ENCODE results near the gene KLF11.
A peak's percentile ranks its signal among the peaks of the same experiment; 100 is the strongest.

The KLF11 gene
- long read RNA-seq, full-length matches to known transcripts: 30 of 40 reads
- long read RNA-seq, partial matches to known transcripts: 10 of 40 reads
- long read RNA-seq, other reads (novel, unspliced or antisense): 0 of 40 reads

- Histone ChIP-seq H3K27ac (replicated peaks) (no peak within 1 kb of the TSS), H3K4me3 (replicated peaks; ENCODE audit: insufficient read depth, low read length) (peak within 1 kb of the TSS; percentile 33), H3K27me3 (ENCODE audit: insufficient read depth, poor library complexity, severe bottlenecking) (peaks cover 3% of the 10 kb centered on the region)
- TF ChIP-seq GABPA (IDR thresholded peaks at IDR 0.05; ENCODE audit: low read depth): no peak
- no peak for TF ChIP-seq SPI1 (IDR thresholded peaks at IDR 0.05; ENCODE audit: borderline replicate concordance, low read depth)
- no peak for TF ChIP-seq POLR2AphosphoS5 (IDR thresholded peaks at IDR 0.05; ENCODE audit: low read depth)
- TF ChIP-seq CTCF (IDR thresholded peaks at IDR 0.05; ENCODE audit: insufficient read depth, low read length): no peak
- TF ChIP-seq REST (IDR thresholded peaks at IDR 0.05; ENCODE audit: insufficient replicate concordance, low read depth): no peak
- peak; percentile 44 to 51 for DNase-seq (ENCODE audit: low read depth in 1 of 2, low spot score in 1 of 2)
Observed at GRCh38 chr2:10043256-10043905, at the start of gene KLF11. Gene KLF11 (plus strand): TSS chr2:10043550. CDS start chr2:10043717, 167 bp downstream.

- TF ChIP-seq POLR2AphosphoS5 (IDR thresholded peaks at IDR 0.05; ENCODE audit: low read depth) (no peak), CTCF (IDR thresholded peaks at IDR 0.05; ENCODE audit: insufficient read depth, low read length) (no peak), REST (IDR thresholded peaks at IDR 0.05; ENCODE audit: insufficient replicate concordance, low read depth) (no peak), SPI1 (IDR thresholded peaks at IDR 0.05; ENCODE audit: borderline replicate concordance, low read depth) (no peak), GABPA (IDR thresholded peaks at IDR 0.05; ENCODE audit: low read depth) (no peak)
- no peak for DNase-seq (ENCODE audit: low read depth in 1 of 2, low spot score in 1 of 2)
Observed at GRCh38 chr2:9994462-9994861, 48.9 kb upstream of the KLF11 start.

GRCh38 chr2:9995059-9995458, 48.3 kb upstream of the KLF11 start:
- no peak for TF ChIP-seq POLR2AphosphoS5 (IDR thresholded peaks at IDR 0.05; ENCODE audit: low read depth)
- Histone ChIP-seq H3K4me3 (replicated peaks; ENCODE audit: insufficient read depth, low read length) (no peak overlapping the region), H3K27ac (replicated peaks) (no peak overlapping the region), H3K27me3 (ENCODE audit: insufficient read depth, poor library complexity, severe bottlenecking) (no peaks in the 10 kb centered on the region)
- DNase-seq (ENCODE audit: low read depth in 1 of 2, low spot score in 1 of 2): no peak

More at GRCh38 chr2:9994462-9994861, 48.9 kb upstream of the KLF11 start:
- no peak overlapping the region for H3K4me3 ChIP-seq (replicated peaks; ENCODE audit: insufficient read depth, low read length)
- no peaks in the 10 kb centered on the region for H3K27me3 ChIP-seq (ENCODE audit: insufficient read depth, poor library complexity, severe bottlenecking)
- no peak overlapping the region for H3K27ac ChIP-seq (replicated peaks)

GRCh38 chr2:9996321-9996720, 47.0 kb upstream of the KLF11 start:
- Histone ChIP-seq H3K4me3 (replicated peaks; ENCODE audit: insufficient read depth, low read length) (no peak overlapping the region), H3K27ac (replicated peaks) (no peak overlapping the region), H3K27me3 (ENCODE audit: insufficient read depth, poor library complexity, severe bottlenecking) (no peaks in the 10 kb centered on the region)
- no peak for TF ChIP-seq SPI1 (IDR thresholded peaks at IDR 0.05; ENCODE audit: borderline replicate concordance, low read depth)
- DNase-seq (ENCODE audit: low read depth in 1 of 2, low spot score in 1 of 2): no peak

GRCh38 chr2:9997936-9998335, 45.4 kb upstream of the KLF11 start:
- no peak overlapping the region for H3K27ac ChIP-seq (replicated peaks)
- H3K4me3 ChIP-seq (replicated peaks; ENCODE audit: insufficient read depth, low read length): no peak overlapping the region
- TF ChIP-seq REST (IDR thresholded peaks at IDR 0.05; ENCODE audit: insufficient replicate concordance, low read depth) (no peak), GABPA (IDR thresholded peaks at IDR 0.05; ENCODE audit: low read depth) (no peak), POLR2AphosphoS5 (IDR thresholded peaks at IDR 0.05; ENCODE audit: low read depth) (no peak), SPI1 (IDR thresholded peaks at IDR 0.05; ENCODE audit: borderline replicate concordance, low read depth) (no peak), CTCF (IDR thresholded peaks at IDR 0.05; ENCODE audit: insufficient read depth, low read length) (no peak)
- DNase-seq (ENCODE audit: low read depth in 1 of 2, low spot score in 1 of 2): no peak
- no peaks in the 10 kb centered on the region for H3K27me3 ChIP-seq (ENCODE audit: insufficient read depth, poor library complexity, severe bottlenecking)
